Neuronal stem cell (in vitro differentiated cells): ENCODE measurements around the gene NTN5.
"Not testable (repeated sequence)": the region's sequence is repeated elsewhere in the genome, so short reads cannot be mapped to it uniquely, and the experiment has no call there.

ENCODE experiments used
- DNase-seq: peaks from one replicate; pipeline ENCODE4 v3.0.0-alpha.2; 2013; ENCODE audit warnings: low spot score
- H2AFZ ChIP-seq: one replicate; pipeline ENCODE4 v1.6.1; 2013; ENCODE audit warnings: mild to moderate bottlenecking, low read length, inconsistent platforms
- H2AK5ac ChIP-seq: 2 replicates; pipeline ENCODE4 v1.6.1; 2013; ENCODE audit warnings: low read depth, mild to moderate bottlenecking, inconsistent platforms, low read length, moderate library complexity, mixed read lengths
- H2BK120ac ChIP-seq: 2 replicates; pipeline ENCODE4 v1.6.1; 2013; ENCODE audit warnings: low read depth, mild to moderate bottlenecking, inconsistent platforms, low read length, moderate library complexity, mixed read lengths
- H2BK12ac ChIP-seq: one replicate; pipeline ENCODE4 v1.6.1; 2013; ENCODE audit warnings: low read length, inconsistent platforms
- H2BK15ac ChIP-seq: 2 replicates; pipeline ENCODE4 v1.6.1; 2013; ENCODE audit warnings: mild to moderate bottlenecking, low read length, inconsistent platforms, mixed read lengths
- H2BK5ac ChIP-seq: one replicate; pipeline ENCODE4 v1.6.1; 2013; ENCODE audit warnings: inconsistent platforms, mild to moderate bottlenecking, low read length, moderate library complexity
- H3K14ac ChIP-seq: one replicate; pipeline ENCODE4 v1.6.1; 2013; ENCODE audit warnings: low read length, inconsistent platforms
- H3K18ac ChIP-seq: 2 replicates; pipeline ENCODE4 v1.6.1; 2013; ENCODE audit warnings: low read length, inconsistent platforms
- H3K23ac ChIP-seq: 2 replicates; pipeline ENCODE4 v1.6.1; 2013; ENCODE audit warnings: low read depth, mild to moderate bottlenecking, mixed read lengths, low read length, inconsistent platforms; ENCODE audit not compliant: poor library complexity
- H3K27ac ChIP-seq: replicated peaks from 3 replicates; pipeline ENCODE4 v1.5.1; 2013; ENCODE audit warnings: low read length, inconsistent platforms
- H3K27me3 ChIP-seq, 3 experiments: 2 replicates each; pipeline ENCODE4 v1.6.1; 2013; ENCODE audit warnings: low read length in 3 of 3, mild to moderate bottlenecking in 2 of 3, inconsistent platforms in 1 of 3, low read depth in 1 of 3, mixed read lengths in 1 of 3, moderate library complexity in 1 of 3; ENCODE audit not compliant: control insufficient read depth in 3 of 3, insufficient read depth in 3 of 3
- H3K36me3 ChIP-seq, 2 donors: replicated peaks in 1 of 2; 2 replicates each; pipeline ENCODE4 v1.6.1; 2013; ENCODE audit warnings: low read length in 2 of 2; ENCODE audit not compliant: control insufficient read depth in 2 of 2, insufficient read depth in 2 of 2
- H3K4ac ChIP-seq: 2 replicates; pipeline ENCODE4 v1.6.1; 2013; ENCODE audit warnings: inconsistent platforms, mild to moderate bottlenecking, low read length, moderate library complexity
- H3K4me1 ChIP-seq, 2 donors: 1 replicate in 1 of 2; 2 replicates in 1 of 2; pipeline ENCODE4 v1.6.1; 2013; ENCODE audit warnings: low read length in 2 of 2, low read depth in 1 of 2; ENCODE audit not compliant: control insufficient read depth in 2 of 2, insufficient read depth in 1 of 2
- H3K4me2 ChIP-seq: one replicate; pipeline ENCODE4 v1.6.1; 2013; ENCODE audit warnings: mild to moderate bottlenecking, low read length, inconsistent platforms; ENCODE audit not compliant: insufficient read depth, poor library complexity, severe bottlenecking
- H3K4me3 ChIP-seq, 2 donors: 2 replicates each; pipeline ENCODE4 v1.5.1; 2013; ENCODE audit warnings: low read length in 2 of 2, mild to moderate bottlenecking in 2 of 2, inconsistent platforms in 1 of 2, moderate library complexity in 1 of 2
- H3K79me1 ChIP-seq: one replicate; pipeline ENCODE4 v1.6.1; 2013; ENCODE audit warnings: low read depth, mild to moderate bottlenecking, inconsistent platforms, low read length, moderate library complexity
- H3K9ac ChIP-seq: one replicate; pipeline ENCODE4 v1.6.1; 2013; ENCODE audit warnings: mild to moderate bottlenecking, low read depth, low read length, inconsistent platforms; ENCODE audit not compliant: poor library complexity
- H3K9me3 ChIP-seq, 2 donors: replicated peaks in 1 of 2; 2 replicates each; pipeline versions ENCODE3 to v1.6.1; 2013; ENCODE audit warnings: low read length in 2 of 2, mild to moderate bottlenecking in 2 of 2, inconsistent platforms in 1 of 2, low read depth in 1 of 2, mixed read lengths in 1 of 2, moderate library complexity in 1 of 2; ENCODE audit not compliant: control insufficient read depth in 2 of 2, insufficient read depth in 1 of 2
- H4K8ac ChIP-seq: one replicate; pipeline ENCODE4 v1.6.1; 2013; ENCODE audit warnings: low read depth, mild to moderate bottlenecking, inconsistent platforms, low read length, moderate library complexity
- H4K91ac ChIP-seq: one replicate; pipeline ENCODE4 v1.6.1; 2013; ENCODE audit warnings: low read length, low read depth, mild to moderate bottlenecking, inconsistent platforms; ENCODE audit not compliant: poor library complexity
- WGBS, 2 donors: extraction: QIAGEN DNeasy Blood & Tissue Kit; methylation state at CpG; one replicate each; pipeline ENCODE4 v1.1.7; 2013; ENCODE audit warnings: missing lambda C conversion rate in 2 of 2, mixed read lengths in 1 of 2; ENCODE audit not compliant: insufficient read length in 2 of 2, insufficient replicate concordance in 1 of 2; ENCODE audit errors: extremely low coverage in 2 of 2; 5-methylcytosine and 5-hydroxymethylcytosine counted together

Gene NTN5

GRCh38 chr19:48689449-48689848 is 16.6 kb upstream of the NTN5 start:
- no peak overlapping the region for H3K27ac ChIP-seq
- H3K4ac ChIP-seq = no peak overlapping the region
- no peak overlapping the region for H2BK12ac ChIP-seq
- H2AK5ac ChIP-seq = no peak overlapping the region
- H2BK120ac ChIP-seq = no peak overlapping the region
- H3K4me2 ChIP-seq = no peak overlapping the region
- no peak overlapping the region for H2AFZ ChIP-seq
- no peaks in the 10 kb centered on the region for H3K36me3 ChIP-seq
- WGBS, 2 donors = no CpG with 5 or more reads among the region's 7 CpGs
- H3K4me3 ChIP-seq = no peak overlapping the region
- no peak overlapping the region for H3K23ac ChIP-seq
- no peak overlapping the region for H4K8ac ChIP-seq
- H3K79me1 ChIP-seq = no peaks in the 10 kb centered on the region
- no peaks in the 10 kb centered on the region for H3K27me3 ChIP-seq
- no peak overlapping the region for H4K91ac ChIP-seq
- no peak overlapping the region for H3K18ac ChIP-seq
- H2BK15ac ChIP-seq = no peak overlapping the region
- no peak overlapping the region for H2BK5ac ChIP-seq
- H3K9me3 ChIP-seq = peaks cover 0 to 3% of the 10 kb centered on the region in 2 donors
- no peak overlapping the region for H3K9ac ChIP-seq
- peaks cover 0 to 2% of the 10 kb centered on the region in 2 donors for H3K4me1 ChIP-seq
- DNase-seq = no peak
- no peak overlapping the region for H3K14ac ChIP-seq

GRCh38 chr19:48687776-48688175 is 15.0 kb upstream of the NTN5 start:
- no peak overlapping the region for H2AK5ac ChIP-seq
- peaks cover 0 to 2% of the 10 kb centered on the region in 2 donors for H3K4me1 ChIP-seq
- H3K23ac ChIP-seq = no peak overlapping the region
- DNase-seq = no peak
- no peak overlapping the region for H3K14ac ChIP-seq
- H2AFZ ChIP-seq = no peak overlapping the region
- H2BK15ac ChIP-seq = no peak overlapping the region
- no peak overlapping the region for H3K27ac ChIP-seq
- H4K91ac ChIP-seq = no peak overlapping the region
- H3K9ac ChIP-seq = no peak overlapping the region
- peaks cover 0 to 3% of the 10 kb centered on the region in 2 donors for H3K9me3 ChIP-seq
- H2BK120ac ChIP-seq = no peak overlapping the region
- no peak overlapping the region for H2BK12ac ChIP-seq
- no peaks in the 10 kb centered on the region for H3K27me3 ChIP-seq
- no peak overlapping the region for H3K4me3 ChIP-seq
- no CpG with 5 or more reads among the region's 3 CpGs for WGBS, 2 donors
- no peaks in the 10 kb centered on the region for H3K79me1 ChIP-seq
- H3K36me3 ChIP-seq = no peaks in the 10 kb centered on the region
- H2BK5ac ChIP-seq = no peak overlapping the region
- H3K4me2 ChIP-seq = no peak overlapping the region
- no peak overlapping the region for H3K18ac ChIP-seq
- H3K4ac ChIP-seq = no peak overlapping the region
- H4K8ac ChIP-seq = no peak overlapping the region

- H4K8ac ChIP-seq, H2BK5ac ChIP-seq, H3K4me3 ChIP-seq, DNase-seq, H3K9me3 ChIP-seq, H3K18ac ChIP-seq, H3K23ac ChIP-seq, H3K79me1 ChIP-seq, H3K14ac ChIP-seq, H2BK120ac ChIP-seq, H2AFZ ChIP-seq, H3K4me1 ChIP-seq, H2BK15ac ChIP-seq, H3K27me3 ChIP-seq, H4K91ac ChIP-seq, H3K36me3 ChIP-seq, H2BK12ac ChIP-seq, H3K4me2 ChIP-seq, H2AK5ac ChIP-seq, H3K27ac ChIP-seq, H3K4ac ChIP-seq, H3K9ac ChIP-seq: not testable (repeated sequence)
- WGBS, 2 donors = no CpG with 5 or more reads among the region's 7 CpGs
Measured at GRCh38 chr19:48686637-48687036, 13.8 kb upstream of the NTN5 start.

DNA sequence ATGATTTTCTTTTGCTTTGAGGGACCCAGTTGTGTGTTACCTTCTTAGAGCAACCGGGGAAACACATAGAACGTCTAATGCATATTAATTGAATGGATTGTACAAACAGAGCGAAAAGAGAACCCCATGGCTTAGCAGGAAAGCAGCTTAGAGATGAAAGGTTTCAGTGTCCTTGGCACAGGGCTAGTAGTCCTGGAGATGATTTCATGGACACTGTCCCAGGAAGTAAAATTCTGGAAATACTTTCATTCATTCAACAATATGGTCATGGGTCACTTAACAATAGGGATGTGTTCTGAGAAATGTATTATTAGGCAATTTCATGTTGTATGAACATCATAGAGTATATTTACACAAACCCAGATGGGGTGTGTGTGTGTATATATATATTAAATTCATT is 13.3 kb upstream of the NTN5 start:
- no peak overlapping the region for H2BK5ac ChIP-seq
- H3K9me3 ChIP-seq = peaks cover 0 to 3% of the 10 kb centered on the region in 2 donors
- H3K79me1 ChIP-seq = no peaks in the 10 kb centered on the region
- H3K9ac ChIP-seq = no peak overlapping the region
- H3K14ac ChIP-seq = no peak overlapping the region
- no peak for DNase-seq
- no peak overlapping the region for H2AFZ ChIP-seq
- H4K91ac ChIP-seq = no peak overlapping the region
- WGBS, 2 donors = no CpG with 5 or more reads among the region's 3 CpGs
- no peak overlapping the region for H2BK12ac ChIP-seq
- no peak overlapping the region for H2AK5ac ChIP-seq
- no peaks in the 10 kb centered on the region for H3K36me3 ChIP-seq
- H3K27me3 ChIP-seq = no peaks in the 10 kb centered on the region
- H3K18ac ChIP-seq = no peak overlapping the region
- H4K8ac ChIP-seq = no peak overlapping the region
- no peak overlapping the region for H3K4ac ChIP-seq
- no peak overlapping the region for H3K27ac ChIP-seq
- H3K4me3 ChIP-seq = no peak overlapping the region
- no peak overlapping the region for H2BK15ac ChIP-seq
- peaks cover 0 to 2% of the 10 kb centered on the region in 2 donors for H3K4me1 ChIP-seq
- no peak overlapping the region for H3K4me2 ChIP-seq
- H3K23ac ChIP-seq = no peak overlapping the region
- H2BK120ac ChIP-seq = no peak overlapping the region
